ENCODE measurements around the gene YDJC. TPM values are rescaled to one million over a fixed set of nuclear protein-coding genes. Genes with fewer than 3 reads are reported as not detected.

YDJC gene
- total and polyA plus RNA-seq, 2 of the 8 experiments (the other 6 are each of a cell fraction or from before 2014, with no cell fraction given) = 36.7 to 45.2 TPM

DNA sequence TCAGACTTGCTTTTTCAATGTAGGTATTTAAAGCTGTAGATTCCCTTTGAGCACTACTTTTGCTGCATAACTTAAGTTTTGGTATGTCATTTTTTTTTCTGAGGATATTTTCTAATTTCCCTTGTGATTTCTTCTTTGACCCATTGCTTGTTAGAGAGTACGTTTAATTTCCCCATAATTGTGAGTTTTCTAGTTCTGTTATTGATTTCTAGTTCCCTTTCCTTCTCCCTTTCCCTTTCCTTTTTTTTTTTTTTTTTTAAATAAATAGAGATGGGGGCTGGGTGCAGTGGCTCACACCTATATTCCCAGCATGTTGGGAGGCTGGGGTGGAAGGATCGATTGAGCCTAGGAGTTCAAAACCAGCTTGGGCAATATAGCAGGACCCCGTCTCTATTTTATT lies 31.5 kb downstream of the YDJC start:
- FAIRE-seq (no peak), DNase-seq (ENCODE audit: low read depth in 1 of 2, low spot score in 2 of 2) (no peak)
- H4K5ac ChIP-seq (ENCODE audit: insufficient read length, low read depth, low read length) = no peak overlapping the region
- no peaks in the 10 kb centered on the region for H3K27me3 ChIP-seq (replicated peaks in 1 of 4; ENCODE audit: control insufficient read depth in 3 of 4, extremely low read depth in 1 of 4, insufficient read depth in 3 of 4, low read length in 3 of 4)
- peaks cover 31 to 37% of the 10 kb centered on the region in 2 experiments for H4K20me1 ChIP-seq (replicated peaks in 1 of 2; ENCODE audit: control insufficient read depth in 1 of 2, insufficient read depth in 2 of 2, low read length in 2 of 2)
- H2BK12ac ChIP-seq (ENCODE audit: low read depth, low read length) = no peak overlapping the region
- peaks cover 6 to 24% (median 16%) of the 10 kb centered on the region in 4 experiments for H3K36me3 ChIP-seq (ENCODE audit: control insufficient read depth in 2 of 4, insufficient read depth in 4 of 4, low read length in 3 of 4)
- TF ChIP-seq JUN (IDR thresholded peaks at IDR 0.05; ENCODE audit: low read depth, low read length) (no peak), RXRA (IDR thresholded peaks at IDR 0.05; ENCODE audit: insufficient read depth, low read depth, low read length) (no peak), SIN3A (conservative IDR thresholded peaks at IDR 0.05 in 1 of 2, IDR thresholded peaks at IDR 0.05 in 1 of 2; ENCODE audit: low read depth in 1 of 2, low read length in 2 of 2) (no peak), ASH2L (IDR thresholded peaks at IDR 0.05; ENCODE audit: low read length) (no peak), CEBPB (IDR thresholded peaks at IDR 0.05; ENCODE audit: low read depth, low read length) (no peak)
- no peak overlapping the region for H3K27ac ChIP-seq (ENCODE audit: low read depth, low read length)
- ChIA-PET POLR2A (ENCODE audit: partially characterized antibody) (interaction anchor here (1.3 kb wide), 1 partner anchor 11 kb away, joined by 4 read pairs; no protein-coding TSS in a partner anchor), CTCF (ENCODE audit: partially characterized antibody) (interaction anchor here (0.6 to 2.7 kb wide), 7 partner anchors 10 to 1909 kb away, joined by 3 to 13 read pairs (median 3); partner anchors contain the start of gene SDF2L1)
- no peak overlapping the region for H4K91ac ChIP-seq (replicated peaks; ENCODE audit: insufficient read length, low read length)
- H2AK5ac ChIP-seq (ENCODE audit: low read depth, low read length) = no peak overlapping the region
- peaks cover 5 to 85% of the 10 kb centered on the region in 2 experiments for H3K79me2 ChIP-seq (ENCODE audit: control insufficient read depth in 1 of 2, insufficient read depth in 2 of 2, low read length in 2 of 2)
- H3K14ac ChIP-seq (ENCODE audit: insufficient read length) = no peak overlapping the region
- no peak overlapping the region for H4K8ac ChIP-seq (ENCODE audit: extremely low read depth, insufficient read depth, low read length)
- H3K4me3 ChIP-seq (ENCODE audit: extremely low read depth in 1 of 4, insufficient read depth in 2 of 4, low read depth in 3 of 4, low read length in 4 of 4) = no peak overlapping the region
- H3K4ac ChIP-seq (replicated peaks; ENCODE audit: insufficient read length, low read depth, low read length) = no peak overlapping the region
- H3K56ac ChIP-seq (replicated peaks; ENCODE audit: insufficient read length, low read depth, low read length) = no peak overlapping the region
- H3K9me3 ChIP-seq (ENCODE audit: insufficient read depth in 2 of 2, low read depth in 1 of 2, low read length in 1 of 2) = no peaks in the 10 kb centered on the region
- 96% methylated on average over 3 of the region's 3 CpGs; no CpG with 5 or more reads in 1 of the 2 experiments for WGBS, 2 experiments (ENCODE audit: extremely low coverage in 1 of 2, insufficient coverage in 1 of 2, insufficient read length in 1 of 2, insufficient replicate concordance in 2 of 2, low coverage in 1 of 2, low lambda C conversion rate in 2 of 2, missing lambda C conversion rate in 1 of 2)
- H2BK5ac ChIP-seq (ENCODE audit: low read depth, low read length) = no peak overlapping the region
- no peak overlapping the region for H3K18ac ChIP-seq (ENCODE audit: extremely low read depth, low read length)
- H3K4me2 ChIP-seq (ENCODE audit: insufficient read depth in 1 of 2, low read depth in 2 of 2, low read length in 2 of 2) = no peak overlapping the region
- H3K23me2 ChIP-seq (ENCODE audit: low read depth, low read length) = no peaks in the 10 kb centered on the region
- no peak overlapping the region for H2BK20ac ChIP-seq (ENCODE audit: low read length)
- no peak overlapping the region for H2AFZ ChIP-seq (ENCODE audit: low read length)
- H3K9ac ChIP-seq (replicated peaks in 1 of 4; ENCODE audit: extremely low read depth in 1 of 4, low read depth in 3 of 4, low read length in 3 of 4) = no peak overlapping the region
- H2BK120ac ChIP-seq (replicated peaks; ENCODE audit: low read depth, low read length) = no peak overlapping the region
- no peak overlapping the region for H2BK15ac ChIP-seq (ENCODE audit: low read length)
- H3K4me1 ChIP-seq (replicated peaks in 1 of 4; ENCODE audit: control insufficient read depth in 3 of 4, insufficient read depth in 4 of 4, low read length in 3 of 4) = no peaks in the 10 kb centered on the region
- H3K23ac ChIP-seq (ENCODE audit: insufficient read length) = no peak overlapping the region
- H3K79me1 ChIP-seq (ENCODE audit: low read depth, low read length) = peaks cover 15% of the 10 kb centered on the region

Measured in H1 (cell line).